ENCODE results near the gene ZNF573. TPM values are rescaled to one million over a fixed set of nuclear protein-coding genes. Genes with fewer than 3 reads are reported as not detected.
"Not testable (repeated sequence)": the region's sequence is repeated elsewhere in the genome, so short reads cannot be mapped to it uniquely, and the experiment has no call there.

The ZNF573 gene
- total and polyA plus RNA-seq, 2 donors (not counting 3 experiments of a cell fraction or from before 2014, with no cell fraction given) = 1.4 to 6.3 TPM

DNA sequence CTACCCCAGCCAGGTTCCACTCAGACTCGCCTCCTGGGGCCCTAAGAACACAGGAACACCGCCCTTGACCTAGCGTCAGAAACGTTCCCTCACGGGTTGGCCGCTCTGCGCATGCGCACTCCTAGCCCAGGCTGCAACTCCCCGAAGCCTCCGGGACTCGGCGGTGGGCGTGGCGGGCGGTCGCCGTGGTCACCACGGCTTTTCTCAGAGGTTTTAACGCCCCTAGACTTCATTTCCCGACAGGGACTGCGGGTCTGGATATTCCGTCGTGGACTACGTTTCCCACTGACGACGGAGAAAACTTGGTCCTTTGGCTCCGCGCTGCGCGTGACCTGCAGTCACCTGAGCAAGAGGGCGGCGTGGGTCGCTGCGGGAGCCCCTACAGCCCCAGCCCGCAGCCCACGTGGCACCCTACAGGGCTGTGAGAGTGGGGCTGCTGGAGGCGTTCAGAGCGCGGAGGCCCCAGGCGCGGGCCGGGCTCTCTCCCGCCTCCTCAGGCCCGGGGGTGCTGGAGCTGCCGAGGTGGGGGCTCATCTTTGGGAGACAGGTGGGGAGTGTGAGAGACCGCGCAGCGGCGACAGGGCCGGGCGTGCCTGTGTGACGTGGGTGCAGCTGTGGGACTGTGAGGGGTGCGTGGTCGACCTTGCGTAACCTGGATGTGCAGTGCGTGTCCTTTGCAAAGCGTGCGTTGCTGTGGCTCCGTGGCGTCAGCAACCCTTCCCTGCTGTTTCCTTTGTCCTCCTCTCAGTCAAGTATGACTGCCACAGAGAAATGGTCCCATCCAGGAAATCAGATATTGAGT, 38.0 kb upstream of the ZNF573 start:
- H3K9me3 ChIP-seq (replicated peaks; ENCODE audit: control insufficient read depth, insufficient read depth, low read length) = no peaks in the 10 kb centered on the region
- no TSS peak for BruUV-seq (replicated peaks)
- no peaks in the 10 kb centered on the region for H3K27me3 ChIP-seq (ENCODE audit: control insufficient read depth in 2 of 2, insufficient read depth in 2 of 2, low read length in 2 of 2)
- H3K4me1 ChIP-seq (ENCODE audit: control insufficient read depth, extremely low read depth, insufficient read depth, low read length) = no peaks in the 10 kb centered on the region
- no peak overlapping the region for H3K4me2 ChIP-seq (ENCODE audit: insufficient read depth, low read length)
- POLR2A ChIA-PET = no interaction called here
- H3K36me3 ChIP-seq (ENCODE audit: control insufficient read depth in 2 of 2, extremely low read depth in 1 of 2, insufficient read depth in 2 of 2, low read length in 2 of 2) = no peaks in the 10 kb centered on the region
- no peak overlapping the region for H3K27ac ChIP-seq (ENCODE audit: insufficient read depth, low read depth, low read length)
- H3K4me3 ChIP-seq (replicated peaks in 1 of 3; ENCODE audit: insufficient read depth in 1 of 3, low read depth in 1 of 3, low read length in 3 of 3) = peak overlapping the region in 1 of 3 experiments; percentile 18
- H3K79me2 ChIP-seq (ENCODE audit: control insufficient read depth, insufficient read depth, low read length) = no peaks in the 10 kb centered on the region
- H3K9me1 ChIP-seq (replicated peaks; ENCODE audit: control insufficient read depth, extremely low read depth, insufficient read depth, low read length) = no peaks in the 10 kb centered on the region
- TF ChIP-seq POLR2A (IDR thresholded peaks at IDR 0.05; ENCODE audit: low read depth, low read length) (no peak), POLR2AphosphoS5 (IDR thresholded peaks at IDR 0.05; ENCODE audit: insufficient read depth, low read depth, low read length) (no peak), GATA2 (IDR thresholded peaks at IDR 0.05; ENCODE audit: insufficient read depth, insufficient read length, low read depth, low read length) (no peak), MYC (IDR thresholded peaks at IDR 0.05; ENCODE audit: low read depth, low read length) (no peak), EZH2 (IDR thresholded peaks at IDR 0.05; ENCODE audit: borderline replicate concordance, low read depth, low read length, severe bottlenecking) (no peak), FOS (IDR thresholded peaks at IDR 0.05; ENCODE audit: borderline replicate concordance, insufficient read depth, low read length) (no peak), JUN (IDR thresholded peaks at IDR 0.05; ENCODE audit: borderline replicate concordance, insufficient read depth, insufficient read length, low read depth) (no peak)
- TF ChIP-seq, protein P1, sequence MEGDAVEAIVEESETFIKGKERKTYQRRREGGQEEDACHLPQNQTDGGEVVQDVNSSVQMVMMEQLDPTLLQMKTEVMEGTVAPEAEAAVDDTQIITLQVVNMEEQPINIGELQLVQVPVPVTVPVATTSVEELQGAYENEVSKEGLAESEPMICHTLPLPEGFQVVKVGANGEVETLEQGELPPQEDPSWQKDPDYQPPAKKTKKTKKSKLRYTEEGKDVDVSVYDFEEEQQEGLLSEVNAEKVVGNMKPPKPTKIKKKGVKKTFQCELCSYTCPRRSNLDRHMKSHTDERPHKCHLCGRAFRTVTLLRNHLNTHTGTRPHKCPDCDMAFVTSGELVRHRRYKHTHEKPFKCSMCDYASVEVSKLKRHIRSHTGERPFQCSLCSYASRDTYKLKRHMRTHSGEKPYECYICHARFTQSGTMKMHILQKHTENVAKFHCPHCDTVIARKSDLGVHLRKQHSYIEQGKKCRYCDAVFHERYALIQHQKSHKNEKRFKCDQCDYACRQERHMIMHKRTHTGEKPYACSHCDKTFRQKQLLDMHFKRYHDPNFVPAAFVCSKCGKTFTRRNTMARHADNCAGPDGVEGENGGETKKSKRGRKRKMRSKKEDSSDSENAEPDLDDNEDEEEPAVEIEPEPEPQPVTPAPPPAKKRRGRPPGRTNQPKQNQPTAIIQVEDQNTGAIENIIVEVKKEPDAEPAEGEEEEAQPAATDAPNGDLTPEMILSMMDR (IDR thresholded peaks at IDR 0.05; ENCODE audit: extremely low read depth in 1 of 2, insufficient read depth in 1 of 2, low read depth in 1 of 2, low read length in 2 of 2) = no peak
- TF ChIP-seq, protein P2, sequence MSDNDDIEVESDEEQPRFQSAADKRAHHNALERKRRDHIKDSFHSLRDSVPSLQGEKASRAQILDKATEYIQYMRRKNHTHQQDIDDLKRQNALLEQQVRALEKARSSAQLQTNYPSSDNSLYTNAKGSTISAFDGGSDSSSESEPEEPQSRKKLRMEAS (IDR thresholded peaks at IDR 0.05; ENCODE audit: insufficient read depth, insufficient read length) = no peak
- intact Hi-C loops (cut with micrococcal nuclease) = no loop called here
- no peak overlapping the region for H3K9ac ChIP-seq (replicated peaks; ENCODE audit: extremely low read depth, insufficient read depth, low read length)
- CTCF ChIA-PET = no interaction called here
- H4K20me1 ChIP-seq (replicated peaks; ENCODE audit: control insufficient read depth, extremely low read depth, insufficient read depth, low read length) = no peaks in the 10 kb centered on the region
- H2AFZ ChIP-seq (ENCODE audit: low read depth, low read length) = peak overlapping the region; percentile 67
- dilution Hi-C loops (cut with MboI; ENCODE audit: extremely low pct_ligation_motif_present, low sequenced_read_pairs) = no loop called here
- no peak for FAIRE-seq
- peak; percentile 15 for DNase-seq (ENCODE audit: low read depth, low spot score)

DNA sequence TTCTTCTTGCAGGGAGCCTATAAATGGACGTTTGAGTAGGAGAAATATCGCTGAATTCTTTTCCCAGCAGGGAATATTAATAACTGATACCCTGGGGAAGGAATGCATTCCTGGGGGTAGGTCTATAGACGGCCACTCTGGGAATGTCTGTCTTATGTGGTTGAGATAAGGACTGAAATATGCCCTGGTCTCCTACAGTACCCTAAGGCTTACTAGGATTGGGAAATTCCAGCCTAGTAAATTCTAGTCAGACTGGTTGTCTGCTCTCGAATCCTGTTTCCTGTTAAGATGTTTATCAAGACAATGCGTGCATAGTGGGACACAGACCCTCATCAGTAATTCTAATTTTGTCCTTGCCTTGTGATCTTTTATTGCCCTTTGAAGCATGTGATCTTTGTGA, 36.2 kb upstream of the ZNF573 start:
- dilution Hi-C loops (cut with MboI; ENCODE audit: extremely low pct_ligation_motif_present, low sequenced_read_pairs); CTCF ChIA-PET; H4K20me1 ChIP-seq (replicated peaks; ENCODE audit: control insufficient read depth, extremely low read depth, insufficient read depth, low read length); BruUV-seq (replicated peaks); H3K9me3 ChIP-seq (replicated peaks; ENCODE audit: control insufficient read depth, insufficient read depth, low read length); H2AFZ ChIP-seq (ENCODE audit: low read depth, low read length); DNase-seq (ENCODE audit: low read depth, low spot score); H3K36me3 ChIP-seq (ENCODE audit: control insufficient read depth in 2 of 2, extremely low read depth in 1 of 2, insufficient read depth in 2 of 2, low read length in 2 of 2); H3K4me1 ChIP-seq (ENCODE audit: control insufficient read depth, extremely low read depth, insufficient read depth, low read length); H3K4me3 ChIP-seq (replicated peaks in 1 of 3; ENCODE audit: insufficient read depth in 1 of 3, low read depth in 1 of 3, low read length in 3 of 3); H3K27ac ChIP-seq (ENCODE audit: insufficient read depth, low read depth, low read length); POLR2A ChIA-PET; H3K27me3 ChIP-seq (ENCODE audit: control insufficient read depth in 2 of 2, insufficient read depth in 2 of 2, low read length in 2 of 2); FAIRE-seq; H3K9ac ChIP-seq (replicated peaks; ENCODE audit: extremely low read depth, insufficient read depth, low read length); H3K4me2 ChIP-seq (ENCODE audit: insufficient read depth, low read length); intact Hi-C loops (cut with micrococcal nuclease); H3K9me1 ChIP-seq (replicated peaks; ENCODE audit: control insufficient read depth, extremely low read depth, insufficient read depth, low read length); H3K79me2 ChIP-seq (ENCODE audit: control insufficient read depth, insufficient read depth, low read length): not testable (repeated sequence)
